Activated CD8-positive, alpha-beta T cell treated with anti-CD3 and anti-CD28 coated beads for 36 hours (primary cell): ENCODE data around the gene PRR29. TPM values are rescaled to one million over a fixed set of nuclear protein-coding genes. Genes with fewer than 3 reads are reported as not detected.

Source experiments
- ATAC-seq: fragments of 200-7000 bp; cut with Tn5 transposase; one replicate; pipeline ENCODE4 v1.10.0; 2021; ENCODE audit warnings: mild to moderate bottlenecking, moderate library complexity
- CTCF ChIA-PET: fragments of 350-600 bp; sonication (Branson Sonifier 250); formaldehyde crosslinking; loops from one replicate; lab custom pipeline; 2021; ENCODE audit warnings: antibody characterized with exemption; lab: Charles Lee
- POLR2A ChIA-PET: fragments of 350-600 bp; sonication (Branson Sonifier 250); formaldehyde crosslinking; loops from one replicate; lab custom pipeline; 2021; ENCODE audit warnings: antibody characterized with exemption; lab: Charles Lee
- DNase-seq: peaks from one replicate; pipeline ENCODE4 v3.0.0-alpha.2; 2020
- H3K27ac Mint-ChIP-seq: one replicate; pipeline ENCODE4 v1.8.0; 2021; ENCODE audit warnings: mild to moderate bottlenecking, mixed read lengths
- H3K27me3 Mint-ChIP-seq: one replicate; pipeline ENCODE4 v1.8.0; 2021; ENCODE audit warnings: mixed read lengths
- H3K36me3 Mint-ChIP-seq: one replicate; pipeline ENCODE4 v1.8.0; 2021; ENCODE audit warnings: low read depth, mixed read lengths
- H3K4me1 Mint-ChIP-seq: one replicate; pipeline ENCODE4 v1.8.0; 2021; ENCODE audit warnings: low read depth, mixed read lengths
- H3K4me3 Mint-ChIP-seq: one replicate; pipeline ENCODE4 v1.8.0; 2021; ENCODE audit warnings: mild to moderate bottlenecking, moderate library complexity, mixed read lengths
- H3K9me3 Mint-ChIP-seq: one replicate; pipeline ENCODE4 v1.8.0; 2021; ENCODE audit warnings: mixed read lengths
- intact Hi-C: fragments of 100-400 bp; cut with micrococcal nuclease; formaldehyde crosslinking; loops from one replicate; pipeline ENCODE4 v1.10.0; 2022
- total RNA-seq, 2 experiments: library from RNA; stranded (reverse); gene quantifications; one replicate each; pipeline ENCODE4 v1.2.3, GENCODE V29; 2021
- TF ChIP-seq, protein P1 (sequence below): fragments of 200-600 bp; IDR thresholded peaks from one replicate; pipeline ENCODE4 v1.8.0; 2022; ENCODE audit warnings: antibody characterized with exemption, mild to moderate bottlenecking

Gene PRR29
- total RNA-seq, 2 experiments from 2014 or later, result 0.74 to 2.5 TPM

DNA sequence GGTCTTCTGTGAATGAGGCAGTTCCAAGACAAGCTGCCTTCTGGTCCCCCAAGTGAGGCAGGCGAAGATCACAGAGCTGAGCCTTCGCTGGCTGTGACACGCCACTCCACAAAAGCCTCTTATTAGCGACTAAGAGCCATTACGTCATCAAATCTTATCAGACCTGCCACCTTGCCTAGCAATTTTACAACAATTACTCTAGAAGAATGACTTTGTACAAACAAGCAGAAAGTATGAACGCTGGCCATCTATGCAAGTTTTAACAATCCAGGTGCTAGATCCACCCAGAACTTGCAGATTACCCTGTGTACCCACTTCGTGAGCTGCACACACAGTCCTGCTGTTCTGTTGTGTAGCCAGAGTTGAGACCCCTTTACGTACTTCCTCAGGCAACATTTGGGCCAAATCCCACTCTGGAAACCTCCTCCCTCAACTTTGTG is 26.1 kb downstream of the PRR29 start:
- Mint-ChIP-seq H3K27ac (peak overlapping the region; percentile 85), H3K27me3 (no peaks in the 10 kb centered on the region), H3K36me3 (no peaks in the 10 kb centered on the region), H3K4me1 (peaks cover 58% of the 10 kb centered on the region), H3K9me3 (no peaks in the 10 kb centered on the region), H3K4me3 (no peak overlapping the region)
- intact Hi-C loops, result no loop called here
- TF ChIP-seq, protein P1, sequence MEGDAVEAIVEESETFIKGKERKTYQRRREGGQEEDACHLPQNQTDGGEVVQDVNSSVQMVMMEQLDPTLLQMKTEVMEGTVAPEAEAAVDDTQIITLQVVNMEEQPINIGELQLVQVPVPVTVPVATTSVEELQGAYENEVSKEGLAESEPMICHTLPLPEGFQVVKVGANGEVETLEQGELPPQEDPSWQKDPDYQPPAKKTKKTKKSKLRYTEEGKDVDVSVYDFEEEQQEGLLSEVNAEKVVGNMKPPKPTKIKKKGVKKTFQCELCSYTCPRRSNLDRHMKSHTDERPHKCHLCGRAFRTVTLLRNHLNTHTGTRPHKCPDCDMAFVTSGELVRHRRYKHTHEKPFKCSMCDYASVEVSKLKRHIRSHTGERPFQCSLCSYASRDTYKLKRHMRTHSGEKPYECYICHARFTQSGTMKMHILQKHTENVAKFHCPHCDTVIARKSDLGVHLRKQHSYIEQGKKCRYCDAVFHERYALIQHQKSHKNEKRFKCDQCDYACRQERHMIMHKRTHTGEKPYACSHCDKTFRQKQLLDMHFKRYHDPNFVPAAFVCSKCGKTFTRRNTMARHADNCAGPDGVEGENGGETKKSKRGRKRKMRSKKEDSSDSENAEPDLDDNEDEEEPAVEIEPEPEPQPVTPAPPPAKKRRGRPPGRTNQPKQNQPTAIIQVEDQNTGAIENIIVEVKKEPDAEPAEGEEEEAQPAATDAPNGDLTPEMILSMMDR, result no peak
- ATAC-seq (no peak), DNase-seq (no peak)
- ChIA-PET POLR2A (interaction anchor here (0.7 to 4.9 kb wide), 6 partner anchors 12 to 384 kb away, joined by 3 to 47 read pairs (median 6); partner anchors contain the start of gene ERN1), CTCF (interaction anchor here (0.9 to 9.2 kb wide), 20 partner anchors 7 to 122 kb away, joined by 3 to 419 read pairs (median 8); partner anchors contain the start of genes CSHL1, ERN1 and GH1)

DNA sequence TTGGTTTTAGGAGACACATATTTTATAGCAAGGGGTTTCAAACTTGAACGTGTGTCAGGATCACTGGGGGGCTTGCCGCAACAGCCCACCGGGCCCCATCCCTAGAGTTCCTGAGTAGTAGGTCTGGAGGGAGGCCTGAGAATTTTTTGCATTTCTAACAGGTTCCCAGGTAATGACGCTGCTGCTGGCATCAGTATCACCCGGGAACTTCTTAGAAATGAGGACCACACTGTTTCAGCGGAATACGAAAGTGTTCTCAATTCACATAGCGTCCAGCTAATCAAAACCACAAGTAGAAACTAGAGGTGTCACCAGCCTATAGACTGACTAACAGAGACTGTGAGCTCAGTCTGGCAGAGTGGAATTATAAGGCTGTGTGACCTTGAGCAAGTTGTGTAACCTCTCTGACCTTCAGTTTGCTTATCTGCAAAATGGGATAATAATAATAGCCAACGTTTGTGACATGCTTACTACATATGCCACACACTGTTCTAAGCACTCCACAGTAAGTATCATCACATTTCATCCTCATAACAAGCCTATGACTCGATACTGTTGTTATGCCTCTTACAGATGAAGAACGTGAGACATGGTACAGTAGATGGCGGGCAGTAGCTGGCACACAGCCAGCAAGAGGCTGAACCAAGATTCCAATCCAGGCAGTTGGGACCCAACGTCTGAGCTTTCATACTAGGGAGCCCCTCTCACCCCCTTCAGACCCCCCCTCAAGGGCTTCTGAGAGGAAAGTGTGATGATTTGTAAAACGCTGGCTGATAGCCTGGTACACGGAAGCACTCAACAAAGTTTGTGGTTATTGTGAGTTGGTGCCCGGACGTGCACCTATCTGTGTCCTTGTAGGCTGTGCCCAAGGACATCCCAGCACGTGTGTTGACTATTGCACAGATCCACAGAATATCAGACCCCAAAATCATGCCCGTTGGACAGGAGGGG is 26.9 kb downstream of the PRR29 start:
- Mint-ChIP-seq H3K4me1 (peaks cover 58% of the 10 kb centered on the region), H3K27ac (peak overlapping the region; percentile 85), H3K4me3 (peak overlapping the region; percentile 65), H3K36me3 (no peaks in the 10 kb centered on the region), H3K9me3 (no peaks in the 10 kb centered on the region), H3K27me3 (no peaks in the 10 kb centered on the region)
- TF ChIP-seq, protein P1, result no peak
- CTCF ChIA-PET, result interaction anchor here (0.6 to 9.2 kb wide), 50 partner anchors 8 to 219 kb away, joined by 3 to 419 read pairs (median 4); partner anchors contain the start of genes CD79B, CSHL1, ERN1 and GH1
- DNase-seq, result peak; percentile 62
- ATAC-seq, result peak; percentile 24
- intact Hi-C loops, result loop anchor here (5.0 kb wide), 2 partner anchors 108 to 122 kb away; partner anchors contain the start of gene GH1
- POLR2A ChIA-PET, result interaction anchor here (0.6 to 4.9 kb wide), 16 partner anchors 7 to 383 kb away, joined by 3 to 47 read pairs (median 4); partner anchors contain the start of genes ERN1 and PRR29

DNA sequence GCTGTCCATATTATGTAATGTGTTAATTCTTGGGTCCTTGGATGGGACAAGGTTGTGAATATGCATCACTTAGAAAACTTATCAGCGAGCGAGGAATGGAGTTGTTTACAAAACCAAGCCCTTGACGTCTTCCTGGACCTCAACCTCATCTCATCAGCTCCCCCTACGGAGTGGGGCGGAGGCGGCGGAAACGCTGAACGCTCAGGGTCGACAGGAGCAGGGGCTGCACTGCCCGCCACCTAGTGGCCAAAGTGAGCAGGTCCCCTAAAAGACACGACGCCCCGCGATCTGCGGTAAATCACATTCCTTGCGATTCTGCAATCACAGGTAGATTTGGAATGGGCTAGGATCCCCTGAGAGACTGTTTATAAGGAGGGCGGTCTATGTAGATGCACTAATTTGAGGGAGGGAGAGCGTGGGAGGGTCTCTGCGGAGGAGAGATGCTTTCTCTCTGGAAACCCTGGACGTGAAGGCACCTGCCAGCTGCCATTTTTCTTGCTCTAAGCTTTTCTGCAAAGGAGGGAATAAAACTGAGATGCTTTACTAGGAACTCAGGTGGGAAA is 27.7 kb downstream of the PRR29 start:
- Mint-ChIP-seq H3K36me3 (no peaks in the 10 kb centered on the region), H3K9me3 (no peaks in the 10 kb centered on the region), H3K4me1 (peaks cover 58% of the 10 kb centered on the region), H3K27ac (peak overlapping the region; percentile 85), H3K27me3 (no peaks in the 10 kb centered on the region), H3K4me3 (peak overlapping the region; percentile 65)
- TF ChIP-seq, protein P1, result peak; percentile 97
- intact Hi-C loops, result loop anchor here (5.0 kb wide), 2 partner anchors 109 to 121 kb away; partner anchors contain the start of gene GH1
- ChIA-PET CTCF (interaction anchor here (0.6 to 9.2 kb wide), 52 partner anchors 9 to 219 kb away, joined by 3 to 419 read pairs (median 4); partner anchors contain the start of genes CD79B, CSHL1, ERN1 and GH1), POLR2A (interaction anchor here (0.6 to 4.9 kb wide), 16 partner anchors 8 to 180 kb away, joined by 3 to 47 read pairs (median 3); partner anchors contain the start of genes ERN1 and PRR29)
- DNase-seq (peak; percentile 96), ATAC-seq (peak; percentile 77)

DNA sequence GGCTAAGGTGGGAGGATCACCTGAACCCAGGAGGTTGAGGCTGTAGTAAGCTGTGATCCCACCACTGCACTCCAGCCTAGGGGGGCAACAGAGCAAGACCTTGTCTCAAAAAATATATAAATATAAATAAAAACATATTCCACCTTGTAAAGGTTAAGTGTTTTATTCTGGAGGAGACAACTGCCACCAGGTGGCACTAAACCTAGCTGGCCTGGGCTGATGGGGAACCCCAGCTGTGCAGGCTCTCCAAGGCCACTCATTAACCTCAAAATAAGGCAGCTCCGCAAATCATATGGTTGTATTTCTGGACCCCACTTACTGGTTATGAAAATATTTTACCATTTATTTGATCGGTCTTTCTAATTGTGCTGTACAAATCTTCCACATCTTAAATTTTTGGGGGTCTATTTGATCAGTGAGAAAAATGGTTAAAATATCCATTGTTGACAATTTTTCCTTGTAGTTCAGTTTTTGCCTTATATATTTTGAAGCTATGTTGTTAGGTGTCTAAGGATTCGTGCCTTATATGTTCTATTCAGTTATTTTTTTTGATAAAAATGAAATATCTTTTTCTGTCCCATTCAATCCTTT is 30.8 kb downstream of the PRR29 start:
- ATAC-seq, result no peak

More for the DNA sequence above, 30.8 kb downstream of the PRR29 start:
- POLR2A ChIA-PET, result interaction anchor here (0.8 to 4.9 kb wide), 6 partner anchors 29 to 119 kb away, joined by 3 to 47 read pairs (median 4); no protein-coding TSS in a partner anchor
- TF ChIP-seq, protein P1, result peak; percentile 86
- H3K27ac Mint-ChIP-seq, result no peak overlapping the region
- peak; percentile 87 for DNase-seq
- no peaks in the 10 kb centered on the region for H3K36me3 Mint-ChIP-seq
- peaks cover 32% of the 10 kb centered on the region for H3K4me1 Mint-ChIP-seq
- intact Hi-C loops, result loop anchor here (1.0 to 5.0 kb wide), 3 partner anchors 104 to 118 kb away; partner anchors contain the start of gene GH1
- no peaks in the 10 kb centered on the region for H3K27me3 Mint-ChIP-seq
- H3K4me3 Mint-ChIP-seq, result no peak overlapping the region
- no peaks in the 10 kb centered on the region for H3K9me3 Mint-ChIP-seq
- CTCF ChIA-PET, result interaction anchor here (0.6 to 9.2 kb wide), 58 partner anchors 8 to 274 kb away, joined by 3 to 419 read pairs (median 5); partner anchors contain the start of genes CSHL1, ERN1, GH1 and ICAM2
